HEK293T (cell line): ENCODE measurements around the gene MGAT4C.
A peak's percentile ranks its signal among the peaks of the same experiment; 100 is the strongest.

Source experiments
- CTCF ChIA-PET: fragments of 350-600 bp; formaldehyde crosslinking; extraction: SDS; loops from one replicate; lab custom pipeline; 2021; ENCODE audit warnings: antibody characterized with exemption, inconsistent platforms; lab: Yijun Ruan, JAX
- POLR2A ChIA-PET: fragments of 350-600 bp; formaldehyde crosslinking; extraction: SDS; loops from one replicate; lab custom pipeline; 2020; ENCODE audit warnings: antibody characterized with exemption, inconsistent platforms; lab: Yijun Ruan, JAX
- DNase-seq: peaks from one replicate; pipeline ENCODE4 v3.0.0; 2012; ENCODE audit warnings: mixed read lengths; ENCODE audit errors: extremely low spot score
- ARNT ChIP-seq: fragments of 450-650 bp; IDR thresholded peaks from 2 replicates; pipeline ENCODE4 v1.6.1; 2017; ENCODE audit warnings: mild to moderate bottlenecking
- BHLHE40 ChIP-seq: fragments of 450-650 bp; IDR thresholded peaks from 2 replicates; pipeline ENCODE4 v1.6.1; 2016; ENCODE audit warnings: mild to moderate bottlenecking, moderate library complexity, borderline replicate concordance
- CTBP1 ChIP-seq: fragments of 450-650 bp; IDR thresholded peaks from 2 replicates; pipeline ENCODE4 v1.6.1; 2016; ENCODE audit warnings: borderline replicate concordance
- ELF4 ChIP-seq: fragments of 450-650 bp; IDR thresholded peaks from 2 replicates; pipeline ENCODE4 v1.6.1; 2017; ENCODE audit warnings: antibody characterized with exemption
- FOXA1 ChIP-seq: fragments of 450-650 bp; IDR thresholded peaks from 2 replicates; pipeline ENCODE4 v1.6.1; 2016; ENCODE audit warnings: mild to moderate bottlenecking
- FOXK2 ChIP-seq: fragments of 450-650 bp; IDR thresholded peaks from 2 replicates; pipeline ENCODE4 v1.6.1; 2016; ENCODE audit warnings: mild to moderate bottlenecking
- FOXM1 ChIP-seq: fragments of 450-650 bp; IDR thresholded peaks from 2 replicates; pipeline ENCODE4 v1.6.1; 2017; ENCODE audit warnings: mild to moderate bottlenecking, borderline replicate concordance
- HDGF ChIP-seq: fragments of 450-650 bp; IDR thresholded peaks from 2 replicates; pipeline ENCODE4 v1.6.1; 2017; ENCODE audit warnings: antibody characterized with exemption, borderline replicate concordance
- L3MBTL2 ChIP-seq: fragments of 450-650 bp; conservative IDR thresholded peaks from 2 replicates; pipeline ENCODE4 v1.6.1; 2016; ENCODE audit warnings: mild to moderate bottlenecking
- LEF1 ChIP-seq: fragments of 450-650 bp; IDR thresholded peaks from 2 replicates; pipeline ENCODE4 v1.6.1; 2017; ENCODE audit warnings: mild to moderate bottlenecking, borderline replicate concordance
- NFRKB ChIP-seq: fragments of 450-650 bp; IDR thresholded peaks from 2 replicates; pipeline ENCODE4 v1.6.1; 2016; ENCODE audit warnings: mild to moderate bottlenecking, moderate library complexity
- PKNOX1 ChIP-seq: fragments of 450-650 bp; IDR thresholded peaks from 2 replicates; pipeline ENCODE4 v1.6.1; 2016
- SP1 ChIP-seq: fragments of 450-650 bp; IDR thresholded peaks from 2 replicates; pipeline ENCODE4 v1.6.1; 2017
- SUZ12 ChIP-seq: fragments of 450-650 bp; IDR thresholded peaks from 2 replicates; pipeline ENCODE4 v1.6.1; 2016; ENCODE audit warnings: mild to moderate bottlenecking
- TARDBP ChIP-seq: fragments of 450-650 bp; IDR thresholded peaks from 2 replicates; pipeline ENCODE4 v1.6.1; 2016
- ZNF384 ChIP-seq: fragments of 450-650 bp; IDR thresholded peaks from 2 replicates; pipeline ENCODE4 v1.6.1; 2016

MGAT4C gene

GRCh38 chr12:86057092-86057845, 198.9 kb downstream of the MGAT4C start:
- no peak for TF ChIP-seq SP1
- no peak for TF ChIP-seq NFRKB
- ChIA-PET POLR2A (no interaction called here), CTCF (interaction anchor here (0.7 kb wide), 1 partner anchor 63 kb away, joined by 3 read pairs; no protein-coding TSS in a partner anchor)
- DNase-seq: no peak

GRCh38 chr12:86052921-86053320, 203.3 kb downstream of the MGAT4C start:
- ChIA-PET POLR2A (no interaction called here), CTCF (no interaction called here)
- TF ChIP-seq HDGF: no peak
- TF ChIP-seq PKNOX1: no peak
- no peak for TF ChIP-seq TARDBP
- no peak for TF ChIP-seq LEF1
- no peak for TF ChIP-seq FOXK2
- TF ChIP-seq FOXA1: no peak
- no peak for TF ChIP-seq FOXM1
- TF ChIP-seq CTBP1: no peak
- no peak for TF ChIP-seq ZNF384
- TF ChIP-seq L3MBTL2: no peak
- no peak for TF ChIP-seq BHLHE40
- no peak for TF ChIP-seq ARNT
- TF ChIP-seq SUZ12: no peak
- TF ChIP-seq SP1: no peak
- no peak for TF ChIP-seq ELF4
- TF ChIP-seq NFRKB: no peak
- peak; percentile 6 for DNase-seq

- DNase-seq: no peak
- no peak for TF ChIP-seq FOXA1
- no peak for TF ChIP-seq FOXM1
- no peak for TF ChIP-seq NFRKB
- ChIA-PET POLR2A (no interaction called here), CTCF (no interaction called here)
Observed at GRCh38 chr12:86050010-86050409, 206.2 kb downstream of the MGAT4C start.

- ChIA-PET CTCF (no interaction called here), POLR2A (no interaction called here)
- no peak for DNase-seq
- TF ChIP-seq ZNF384 (no peak), FOXA1 (no peak), FOXK2 (no peak), BHLHE40 (no peak), CTBP1 (no peak), TARDBP (no peak), LEF1 (no peak), HDGF (no peak), FOXM1 (no peak), SUZ12 (no peak), ARNT (no peak), ELF4 (no peak), NFRKB (no peak), PKNOX1 (no peak), SP1 (no peak), L3MBTL2 (no peak)
Observed at GRCh38 chr12:86044396-86044795, 211.8 kb downstream of the MGAT4C start.

- ChIA-PET POLR2A (no interaction called here), CTCF (no interaction called here)
- DNase-seq: no peak
- TF ChIP-seq ELF4 (no peak), CTBP1 (no peak)
Observed at GRCh38 chr12:86042062-86042461, 214.1 kb downstream of the MGAT4C start.

GRCh38 chr12:86018361-86018760, 237.8 kb downstream of the MGAT4C start:
- POLR2A ChIA-PET: no interaction called here
- CTCF ChIA-PET: interaction anchor here (0.7 kb wide), 1 partner anchor 418 kb away, joined by 4 read pairs; no protein-coding TSS in a partner anchor
- DNase-seq: no peak
- TF ChIP-seq ARNT: no peak
- TF ChIP-seq BHLHE40: no peak
- TF ChIP-seq NFRKB: no peak
- TF ChIP-seq ZNF384: no peak
- TF ChIP-seq PKNOX1: no peak
- TF ChIP-seq FOXA1: no peak
- TF ChIP-seq HDGF: no peak
- TF ChIP-seq SP1: no peak
- no peak for TF ChIP-seq ELF4
- TF ChIP-seq FOXK2: no peak
- no peak for TF ChIP-seq CTBP1
- TF ChIP-seq LEF1: no peak
- TF ChIP-seq FOXM1: no peak
- TF ChIP-seq L3MBTL2: no peak
- TF ChIP-seq SUZ12: no peak
- no peak for TF ChIP-seq TARDBP

- ChIA-PET POLR2A (no interaction called here), CTCF (no interaction called here)
- TF ChIP-seq FOXA1: no peak
- 0 out of 2 replicates have a peak, but pooled peaks have one; percentile 23 for TF ChIP-seq ELF4
- no peak for DNase-seq
Observed at GRCh38 chr12:86015026-86015425, 241.2 kb downstream of the MGAT4C start.
